KMS-11 (cell line): ENCODE data around the gene THOC7.

Experiments used
- H2AFZ ChIP-seq: fragments of 200-600 bp; sonication (generic); 2 replicates; pipeline ENCODE4 v1.6.1; 2016; ENCODE audit warnings: antibody characterized with exemption, mixed run types, low read depth
- H3K27ac ChIP-seq: fragments of 200-600 bp; sonication (generic); 2 replicates; pipeline ENCODE4 v1.6.1; 2016; ENCODE audit warnings: mild to moderate bottlenecking, mixed run types
- H3K27me3 ChIP-seq: fragments of 200-600 bp; sonication (generic); 2 replicates; pipeline ENCODE4 v1.6.1; 2017; ENCODE audit warnings: mild to moderate bottlenecking, low read depth, mixed run types, moderate library complexity; ENCODE audit not compliant: insufficient read depth
- H3K36me3 ChIP-seq: fragments of 200-600 bp; sonication (generic); 2 replicates; pipeline ENCODE4 v1.6.1; 2017; ENCODE audit warnings: mild to moderate bottlenecking, mixed run types; ENCODE audit not compliant: insufficient read depth
- H3K4me1 ChIP-seq: fragments of 200-600 bp; sonication (generic); 2 replicates; pipeline ENCODE4 v1.6.1; 2016; ENCODE audit warnings: mild to moderate bottlenecking, low read depth, mixed run types; ENCODE audit not compliant: poor library complexity, severe bottlenecking
- H3K4me2 ChIP-seq: fragments of 200-600 bp; sonication (generic); 2 replicates; pipeline ENCODE4 v1.7.0; 2016; ENCODE audit warnings: mild to moderate bottlenecking, mixed run types
- H3K4me3 ChIP-seq: fragments of 200-600 bp; sonication (generic); IDR thresholded peaks from 2 replicates; pipeline ENCODE4 v1.6.1; 2017; ENCODE audit warnings: low read depth, low read length, mixed read lengths; ENCODE audit not compliant: insufficient read depth
- H3K79me2 ChIP-seq: fragments of 200-600 bp; sonication (generic); 2 replicates; pipeline ENCODE4 v1.6.1; 2016; ENCODE audit warnings: low read depth, mixed run types; ENCODE audit not compliant: insufficient read depth
- H3K9ac ChIP-seq: fragments of 200-600 bp; sonication (generic); 2 replicates; pipeline ENCODE4 v1.6.1; 2016; ENCODE audit warnings: mild to moderate bottlenecking, mixed run types
- H4K20me1 ChIP-seq: fragments of 200-600 bp; sonication (generic); 2 replicates; pipeline ENCODE4 v1.6.1; 2016; ENCODE audit warnings: mild to moderate bottlenecking, mixed run types; ENCODE audit not compliant: insufficient read depth
- TF ChIP-seq, protein P1 (sequence below): fragments of 200-600 bp; sonication (generic); conservative IDR thresholded peaks from 2 replicates; pipeline ENCODE4 v1.6.1; 2017; ENCODE audit warnings: low read depth, mild to moderate bottlenecking, antibody characterized with exemption, low read length, moderate library complexity, mixed read lengths

The THOC7 gene

DNA sequence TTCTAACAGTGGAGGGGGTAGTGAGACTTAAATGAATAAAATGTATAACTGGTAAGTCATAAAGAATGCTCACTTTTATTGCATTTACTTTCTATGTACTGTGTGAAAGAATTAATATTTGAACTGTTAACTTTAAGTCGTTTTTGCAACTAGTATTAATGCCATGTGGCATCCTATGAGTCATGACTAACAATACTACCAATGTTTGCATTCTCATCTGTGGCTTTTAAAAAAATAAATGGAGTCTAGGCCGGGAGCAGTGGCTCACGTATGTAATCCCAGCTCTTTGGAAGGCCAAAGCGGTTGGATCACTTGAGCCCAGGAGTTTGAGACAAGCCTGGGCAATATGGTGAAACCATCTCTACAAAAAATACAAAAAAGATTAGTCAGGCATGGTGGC is 39.3 kb downstream of the THOC7 start:
- H3K4me2 ChIP-seq, result no peak overlapping the region
- H3K36me3 ChIP-seq, result no peaks in the 10 kb centered on the region
- no peaks in the 10 kb centered on the region for H3K79me2 ChIP-seq
- TF ChIP-seq, protein P1, sequence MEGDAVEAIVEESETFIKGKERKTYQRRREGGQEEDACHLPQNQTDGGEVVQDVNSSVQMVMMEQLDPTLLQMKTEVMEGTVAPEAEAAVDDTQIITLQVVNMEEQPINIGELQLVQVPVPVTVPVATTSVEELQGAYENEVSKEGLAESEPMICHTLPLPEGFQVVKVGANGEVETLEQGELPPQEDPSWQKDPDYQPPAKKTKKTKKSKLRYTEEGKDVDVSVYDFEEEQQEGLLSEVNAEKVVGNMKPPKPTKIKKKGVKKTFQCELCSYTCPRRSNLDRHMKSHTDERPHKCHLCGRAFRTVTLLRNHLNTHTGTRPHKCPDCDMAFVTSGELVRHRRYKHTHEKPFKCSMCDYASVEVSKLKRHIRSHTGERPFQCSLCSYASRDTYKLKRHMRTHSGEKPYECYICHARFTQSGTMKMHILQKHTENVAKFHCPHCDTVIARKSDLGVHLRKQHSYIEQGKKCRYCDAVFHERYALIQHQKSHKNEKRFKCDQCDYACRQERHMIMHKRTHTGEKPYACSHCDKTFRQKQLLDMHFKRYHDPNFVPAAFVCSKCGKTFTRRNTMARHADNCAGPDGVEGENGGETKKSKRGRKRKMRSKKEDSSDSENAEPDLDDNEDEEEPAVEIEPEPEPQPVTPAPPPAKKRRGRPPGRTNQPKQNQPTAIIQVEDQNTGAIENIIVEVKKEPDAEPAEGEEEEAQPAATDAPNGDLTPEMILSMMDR, result no peak
- H3K27me3 ChIP-seq, result no peaks in the 10 kb centered on the region
- H3K4me1 ChIP-seq, result no peaks in the 10 kb centered on the region
- no peak overlapping the region for H3K9ac ChIP-seq
- H3K4me3 ChIP-seq, result no peak overlapping the region
- no peak overlapping the region for H3K27ac ChIP-seq
- no peak overlapping the region for H2AFZ ChIP-seq
- H4K20me1 ChIP-seq, result no peaks in the 10 kb centered on the region

DNA sequence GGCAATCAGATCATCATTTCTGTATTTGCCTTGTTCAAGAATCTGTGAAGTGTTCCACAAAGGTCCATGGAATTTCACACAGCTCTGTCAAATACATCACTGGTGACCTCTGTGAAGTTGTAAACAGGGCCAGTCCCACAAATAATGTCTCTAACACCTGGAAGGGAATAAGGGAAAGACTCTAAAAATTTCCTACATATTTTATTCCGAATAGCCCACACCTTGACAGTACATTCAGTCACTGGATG is 44.5 kb downstream of the THOC7 start, which contains the start of gene C3orf49:
Gene C3orf49 (plus strand): TSS at position 149 of the 248 bp plus-strand sequence. CDS start 173 bp downstream, outside the sequence.
- Histone ChIP-seq H3K36me3 (no peaks in the 10 kb centered on the region), H3K4me2 (no peak within 1 kb of the TSS), H3K4me1 (no peaks in the 10 kb centered on the region), H2AFZ (no peak within 1 kb of the TSS), H3K27me3 (no peaks in the 10 kb centered on the region), H3K4me3 (no peak within 1 kb of the TSS), H3K27ac (no peak within 1 kb of the TSS), H3K9ac (no peak within 1 kb of the TSS), H4K20me1 (no peaks in the 10 kb centered on the region), H3K79me2 (no peaks in the 10 kb centered on the region)
- TF ChIP-seq, protein P1, result no peak

DNA sequence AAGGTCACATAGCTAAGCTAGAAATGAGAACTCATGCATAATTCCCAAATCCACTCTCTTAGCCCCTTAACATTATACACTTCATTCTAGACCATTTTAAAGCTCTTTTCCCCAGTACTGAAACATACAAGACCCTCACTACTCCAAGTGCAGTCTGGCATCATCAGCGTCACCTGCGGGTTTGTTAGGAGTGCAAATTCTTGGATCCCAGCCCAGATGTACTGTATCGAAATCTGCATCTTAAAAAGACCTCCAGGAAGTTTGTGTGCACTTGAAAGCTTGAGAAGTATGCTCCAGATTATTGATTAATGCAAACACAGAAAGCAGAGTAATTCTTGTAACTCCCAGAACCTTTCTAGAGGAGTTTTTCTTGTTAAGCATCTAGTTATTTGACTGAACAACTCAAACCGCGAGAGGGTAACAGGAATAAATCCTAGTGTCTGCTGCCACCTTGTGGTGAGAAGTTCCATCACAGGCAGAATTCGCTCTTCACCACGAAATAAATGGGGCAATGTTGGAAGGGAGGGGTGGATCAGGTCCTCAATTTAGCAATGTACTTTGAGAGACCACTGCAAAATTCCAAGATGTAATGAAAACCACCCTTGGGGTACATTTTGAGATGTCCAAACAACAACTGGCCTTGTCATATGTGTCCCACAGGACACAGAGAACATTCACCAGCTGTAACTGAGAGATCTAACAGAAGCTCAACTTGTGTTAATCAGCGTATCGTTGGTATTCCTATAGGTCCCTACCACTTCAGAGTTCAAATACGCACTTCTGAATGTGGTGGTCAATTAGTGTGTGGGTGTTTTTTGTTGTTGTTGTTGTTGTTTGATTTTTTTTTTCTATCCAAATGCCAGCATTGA is 45.1 kb downstream of the THOC7 start:
- H4K20me1 ChIP-seq, result no peaks in the 10 kb centered on the region
- TF ChIP-seq, protein P1, result peak; percentile 81

DNA sequence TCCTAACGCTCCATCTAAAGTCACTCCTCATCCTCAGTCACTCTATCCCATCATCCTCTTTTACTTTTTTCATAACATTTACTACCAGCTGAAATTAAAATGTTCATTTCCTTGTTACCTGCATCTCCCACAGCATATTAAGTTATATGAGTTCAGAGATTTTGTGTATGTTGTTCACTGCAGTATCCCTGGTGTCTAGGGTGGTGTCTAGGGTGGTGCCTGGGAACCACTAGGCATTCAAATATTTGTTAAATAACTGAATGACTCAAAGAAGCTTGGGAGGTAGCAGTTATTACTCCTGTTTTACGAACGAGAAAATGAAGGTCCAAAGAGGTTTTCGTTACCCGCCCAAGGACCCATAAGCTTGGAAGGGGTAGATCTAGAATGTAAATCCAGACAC is 46.4 kb downstream of the THOC7 start:
- Histone ChIP-seq H3K27ac (no peak overlapping the region), H2AFZ (no peak overlapping the region), H3K4me2 (no peak overlapping the region), H3K4me3 (no peak overlapping the region), H4K20me1 (no peaks in the 10 kb centered on the region), H3K9ac (no peak overlapping the region), H3K36me3 (no peaks in the 10 kb centered on the region), H3K4me1 (no peaks in the 10 kb centered on the region), H3K79me2 (no peaks in the 10 kb centered on the region), H3K27me3 (no peaks in the 10 kb centered on the region)
- TF ChIP-seq, protein P1, result no peak

More for the DNA sequence above, 45.1 kb downstream of the THOC7 start:
- H3K27me3 ChIP-seq, result no peaks in the 10 kb centered on the region
- no peak overlapping the region for H3K4me2 ChIP-seq
- no peak overlapping the region for H2AFZ ChIP-seq
- no peak overlapping the region for H3K9ac ChIP-seq
- no peaks in the 10 kb centered on the region for H3K4me1 ChIP-seq
- no peaks in the 10 kb centered on the region for H3K36me3 ChIP-seq
- H3K27ac ChIP-seq, result no peak overlapping the region
- H3K4me3 ChIP-seq, result no peak overlapping the region
- no peaks in the 10 kb centered on the region for H3K79me2 ChIP-seq
